ENCODE data around the gene VPS13A.

The VPS13A gene

DNA sequence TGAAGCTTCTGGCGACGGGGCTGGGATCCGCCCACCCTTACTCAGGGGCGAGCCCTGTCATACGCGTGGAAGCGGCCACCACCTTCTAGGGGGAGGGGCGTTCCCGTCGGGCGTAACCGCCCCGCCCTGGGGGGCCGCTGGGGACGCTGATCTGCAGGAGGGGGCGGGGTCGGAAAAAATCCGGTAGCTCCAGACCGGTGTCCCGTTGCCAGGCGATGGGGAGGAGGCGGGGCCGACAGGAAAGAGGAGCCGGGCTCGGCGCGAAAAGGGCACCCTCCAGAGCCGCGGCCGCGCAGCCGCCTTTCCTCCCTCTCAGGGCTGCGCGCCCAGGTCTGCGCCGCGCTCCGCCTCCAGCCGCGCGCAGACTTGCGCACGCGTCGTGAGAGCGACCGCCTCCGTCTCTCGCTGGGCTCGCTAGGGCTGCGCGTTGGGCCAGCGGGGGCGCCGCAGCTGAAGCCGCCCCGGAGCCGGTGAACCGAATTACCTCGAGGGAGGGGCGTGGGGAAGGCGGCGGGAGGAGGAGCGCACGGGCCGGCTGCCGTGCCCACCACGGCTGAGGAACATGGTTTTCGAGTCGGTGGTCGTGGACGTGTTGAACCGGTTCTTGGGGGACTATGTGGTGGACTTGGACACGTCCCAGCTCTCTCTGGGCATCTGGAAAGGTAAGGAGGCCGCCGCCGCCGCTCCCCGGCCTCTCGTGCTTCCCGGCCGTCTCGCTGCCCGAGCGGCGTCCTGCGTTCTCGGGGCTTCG is at the start of gene VPS13A:
Gene VPS13A, plus strand, starts transcription at position 392 of the 751 bp plus-strand sequence. Its CDS starts 171 bp downstream, at position 563.
- Mint-ChIP-seq H3K27me3 (no peaks in the 10 kb centered on the region), H3K27ac (peak within 1 kb of the TSS; percentile 93), H3K36me3 (no peaks in the 10 kb centered on the region), H3K4me3 (peak within 1 kb of the TSS; percentile 94), H3K4me1 (ENCODE audit: low read depth) (peaks cover 34% of the 10 kb centered on the region), H3K9me3 (ENCODE audit: low read depth) (no peaks in the 10 kb centered on the region)

GRCh38 chr9:77128125-77128789 is 49.1 kb upstream of the VPS13A start:
- H3K4me1 Mint-ChIP-seq (ENCODE audit: low read depth): no peaks in the 10 kb centered on the region
- H3K4me3 Mint-ChIP-seq: no peak overlapping the region

GRCh38 chr9:77131399-77131798 is 45.9 kb upstream of the VPS13A start:
- H3K27me3 Mint-ChIP-seq: peaks cover 11% of the 10 kb centered on the region
- H3K9me3 Mint-ChIP-seq (ENCODE audit: low read depth): no peaks in the 10 kb centered on the region
- H3K27ac Mint-ChIP-seq: no peak overlapping the region
- H3K4me3 Mint-ChIP-seq: no peak overlapping the region
- H3K36me3 Mint-ChIP-seq: no peaks in the 10 kb centered on the region
- no peaks in the 10 kb centered on the region for H3K4me1 Mint-ChIP-seq (ENCODE audit: low read depth)

More at GRCh38 chr9:77128125-77128789, 49.1 kb upstream of the VPS13A start:
- Mint-ChIP-seq H3K36me3 (no peaks in the 10 kb centered on the region), H3K9me3 (ENCODE audit: low read depth) (no peaks in the 10 kb centered on the region), H3K27me3 (peaks cover 10% of the 10 kb centered on the region), H3K27ac (no peak overlapping the region)

GRCh38 chr9:77133011-77133410 is 44.3 kb upstream of the VPS13A start:
- Mint-ChIP-seq H3K27me3 (peaks cover 13% of the 10 kb centered on the region), H3K27ac (no peak overlapping the region), H3K4me1 (ENCODE audit: low read depth) (no peaks in the 10 kb centered on the region), H3K36me3 (no peaks in the 10 kb centered on the region), H3K9me3 (ENCODE audit: low read depth) (no peaks in the 10 kb centered on the region), H3K4me3 (no peak overlapping the region)

GRCh38 chr9:77142366-77142765 is 35.0 kb upstream of the VPS13A start:
- Mint-ChIP-seq H3K27ac (no peak overlapping the region), H3K4me1 (ENCODE audit: low read depth) (no peaks in the 10 kb centered on the region), H3K9me3 (ENCODE audit: low read depth) (no peaks in the 10 kb centered on the region), H3K36me3 (no peaks in the 10 kb centered on the region), H3K4me3 (no peak overlapping the region), H3K27me3 (peaks cover 9% of the 10 kb centered on the region)

DNA sequence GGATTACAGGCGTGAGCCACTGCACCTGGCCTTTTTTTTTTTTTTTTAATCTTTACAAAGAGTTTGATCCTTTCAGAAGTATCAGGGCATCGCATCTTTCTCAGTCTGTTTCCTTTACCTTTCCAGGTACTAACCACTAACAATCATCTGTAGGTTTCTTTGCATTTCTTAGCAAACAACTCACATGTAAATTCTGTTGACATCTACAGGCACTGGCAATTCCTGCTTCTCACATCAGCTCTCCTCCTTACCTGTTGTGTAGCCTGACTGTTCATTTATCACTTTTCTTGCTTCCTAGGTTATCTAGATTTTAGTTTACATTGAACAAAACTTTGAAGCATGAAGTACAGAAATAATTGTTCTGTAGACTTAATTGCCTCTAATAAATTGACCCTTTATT is 27.5 kb upstream of the VPS13A start:
- no peak overlapping the region for H3K27ac Mint-ChIP-seq
- no peaks in the 10 kb centered on the region for H3K9me3 Mint-ChIP-seq (ENCODE audit: low read depth)
- no peaks in the 10 kb centered on the region for H3K4me1 Mint-ChIP-seq (ENCODE audit: low read depth)
- no peaks in the 10 kb centered on the region for H3K36me3 Mint-ChIP-seq
- H3K27me3 Mint-ChIP-seq: peaks cover 14% of the 10 kb centered on the region
- H3K4me3 Mint-ChIP-seq: no peak overlapping the region

- H3K27me3 Mint-ChIP-seq: peaks cover 14% of the 10 kb centered on the region
- H3K9me3 Mint-ChIP-seq (ENCODE audit: low read depth): no peaks in the 10 kb centered on the region
- no peak overlapping the region for H3K4me3 Mint-ChIP-seq
- H3K4me1 Mint-ChIP-seq (ENCODE audit: low read depth): no peaks in the 10 kb centered on the region
- no peaks in the 10 kb centered on the region for H3K36me3 Mint-ChIP-seq
- no peak overlapping the region for H3K27ac Mint-ChIP-seq
These were observed 25.0 kb upstream of the VPS13A start for GRCh38 chr9:77152289-77152688.

GRCh38 chr9:77156646-77157371 is 20.5 kb upstream of the VPS13A start:
- Mint-ChIP-seq H3K27ac (no peak overlapping the region), H3K36me3 (no peaks in the 10 kb centered on the region), H3K27me3 (peaks cover 24% of the 10 kb centered on the region), H3K4me1 (ENCODE audit: low read depth) (no peaks in the 10 kb centered on the region), H3K4me3 (no peak overlapping the region), H3K9me3 (ENCODE audit: low read depth) (no peaks in the 10 kb centered on the region)

DNA sequence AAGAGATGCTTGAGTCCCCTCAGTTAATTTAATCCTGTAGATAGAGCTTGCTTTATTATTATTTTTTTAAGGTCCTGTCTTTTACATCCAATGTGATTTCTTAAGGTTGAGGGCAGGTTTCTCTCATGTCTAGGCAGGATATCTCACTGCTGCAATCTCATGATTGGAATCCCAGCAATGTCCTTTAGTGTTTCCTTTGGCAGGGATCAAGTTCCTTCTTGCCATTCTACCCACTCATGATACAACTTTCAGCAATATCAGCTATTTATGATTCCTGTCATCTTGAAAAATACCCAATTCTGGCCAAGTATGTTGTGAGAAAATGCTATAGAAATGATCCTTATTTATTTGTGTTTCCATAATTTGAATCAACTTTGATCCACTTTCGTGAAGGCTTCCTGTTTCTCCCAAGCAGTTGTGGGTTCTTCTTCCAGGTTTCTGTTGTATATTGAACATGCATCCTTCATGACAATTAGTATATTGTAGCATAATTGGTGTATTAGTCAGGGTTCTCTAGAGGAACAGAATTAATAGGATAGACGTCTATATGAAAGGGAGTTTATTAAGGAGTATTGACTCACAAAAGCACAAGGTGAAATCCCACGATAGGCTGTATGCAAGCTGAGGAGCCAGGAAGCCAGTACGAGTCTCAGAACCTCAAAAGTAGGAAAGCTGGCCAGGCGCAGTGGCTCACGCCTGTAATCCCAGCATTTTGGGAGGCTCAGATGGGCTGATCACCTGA is 18.4 kb upstream of the VPS13A start:
- no peak overlapping the region for H3K4me3 Mint-ChIP-seq
- no peaks in the 10 kb centered on the region for H3K9me3 Mint-ChIP-seq (ENCODE audit: low read depth)
- peaks cover 17% of the 10 kb centered on the region for H3K27me3 Mint-ChIP-seq
- H3K36me3 Mint-ChIP-seq: no peaks in the 10 kb centered on the region
- no peak overlapping the region for H3K27ac Mint-ChIP-seq
- H3K4me1 Mint-ChIP-seq (ENCODE audit: low read depth): no peaks in the 10 kb centered on the region

GRCh38 chr9:77161191-77161590 is 16.1 kb upstream of the VPS13A start:
- Mint-ChIP-seq H3K4me3 (no peak overlapping the region), H3K36me3 (no peaks in the 10 kb centered on the region), H3K9me3 (ENCODE audit: low read depth) (no peaks in the 10 kb centered on the region), H3K4me1 (ENCODE audit: low read depth) (no peaks in the 10 kb centered on the region), H3K27ac (no peak overlapping the region), H3K27me3 (peaks cover 14% of the 10 kb centered on the region)

GRCh38 chr9:77161966-77162365 is 15.4 kb upstream of the VPS13A start:
- Mint-ChIP-seq H3K4me3 (no peak overlapping the region), H3K9me3 (ENCODE audit: low read depth) (no peaks in the 10 kb centered on the region), H3K27ac (no peak overlapping the region), H3K27me3 (peaks cover 14% of the 10 kb centered on the region), H3K4me1 (ENCODE audit: low read depth) (no peaks in the 10 kb centered on the region), H3K36me3 (no peaks in the 10 kb centered on the region)

GRCh38 chr9:77162366-77162765 is 15.0 kb upstream of the VPS13A start:
- Mint-ChIP-seq H3K9me3 (ENCODE audit: low read depth) (no peaks in the 10 kb centered on the region), H3K4me1 (ENCODE audit: low read depth) (no peaks in the 10 kb centered on the region), H3K27ac (no peak overlapping the region), H3K4me3 (no peak overlapping the region), H3K27me3 (peaks cover 14% of the 10 kb centered on the region), H3K36me3 (no peaks in the 10 kb centered on the region)

GRCh38 chr9:77163884-77164283 is 13.4 kb upstream of the VPS13A start:
- H3K9me3 Mint-ChIP-seq (ENCODE audit: low read depth): no peaks in the 10 kb centered on the region
- H3K4me3 Mint-ChIP-seq: no peak overlapping the region
- no peaks in the 10 kb centered on the region for H3K36me3 Mint-ChIP-seq
- peaks cover 8% of the 10 kb centered on the region for H3K27me3 Mint-ChIP-seq
- no peaks in the 10 kb centered on the region for H3K4me1 Mint-ChIP-seq (ENCODE audit: low read depth)
- H3K27ac Mint-ChIP-seq: no peak overlapping the region

DNA sequence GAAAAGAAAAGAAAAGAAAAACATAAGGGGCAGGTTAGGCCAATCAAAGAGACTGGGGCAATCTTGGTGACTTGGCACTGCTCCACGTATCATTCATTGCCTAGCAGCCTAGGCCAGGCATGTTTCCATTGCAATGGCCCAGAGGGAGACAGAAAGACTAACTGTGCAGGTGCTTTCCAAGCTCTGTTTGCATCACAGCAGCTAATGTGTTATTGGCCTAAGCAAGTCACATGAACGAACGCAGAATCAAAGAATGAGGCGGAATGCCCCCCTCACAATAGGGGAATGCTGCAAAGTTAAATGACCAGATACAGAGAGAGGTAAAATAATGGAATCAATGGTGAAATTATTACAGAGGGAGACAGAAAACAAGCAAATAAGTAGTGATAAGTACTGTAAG is 11.1 kb upstream of the VPS13A start:
- Mint-ChIP-seq H3K27ac (no peak overlapping the region), H3K27me3 (no peaks in the 10 kb centered on the region)

More for the DNA sequence above, 11.1 kb upstream of the VPS13A start:
- H3K9me3 Mint-ChIP-seq (ENCODE audit: low read depth): no peaks in the 10 kb centered on the region
- H3K4me1 Mint-ChIP-seq (ENCODE audit: low read depth): no peaks in the 10 kb centered on the region
- H3K36me3 Mint-ChIP-seq: no peaks in the 10 kb centered on the region
- H3K4me3 Mint-ChIP-seq: no peak overlapping the region

Data from activated naive CD8-positive, alpha-beta T cell (primary cell).